Activated CD4-positive, alpha-beta T cell treated with anti-CD3 and anti-CD28 coated beads, Interleukin-2, amount 50 U/mL, for 4 hours (primary cell): ENCODE data around the gene DNAJC8.

Source experiments
- DNase-seq, 2 experiments: peaks; one replicate each; pipeline ENCODE4 v3.0.0-alpha.2; 2020

Gene DNAJC8

DNA sequence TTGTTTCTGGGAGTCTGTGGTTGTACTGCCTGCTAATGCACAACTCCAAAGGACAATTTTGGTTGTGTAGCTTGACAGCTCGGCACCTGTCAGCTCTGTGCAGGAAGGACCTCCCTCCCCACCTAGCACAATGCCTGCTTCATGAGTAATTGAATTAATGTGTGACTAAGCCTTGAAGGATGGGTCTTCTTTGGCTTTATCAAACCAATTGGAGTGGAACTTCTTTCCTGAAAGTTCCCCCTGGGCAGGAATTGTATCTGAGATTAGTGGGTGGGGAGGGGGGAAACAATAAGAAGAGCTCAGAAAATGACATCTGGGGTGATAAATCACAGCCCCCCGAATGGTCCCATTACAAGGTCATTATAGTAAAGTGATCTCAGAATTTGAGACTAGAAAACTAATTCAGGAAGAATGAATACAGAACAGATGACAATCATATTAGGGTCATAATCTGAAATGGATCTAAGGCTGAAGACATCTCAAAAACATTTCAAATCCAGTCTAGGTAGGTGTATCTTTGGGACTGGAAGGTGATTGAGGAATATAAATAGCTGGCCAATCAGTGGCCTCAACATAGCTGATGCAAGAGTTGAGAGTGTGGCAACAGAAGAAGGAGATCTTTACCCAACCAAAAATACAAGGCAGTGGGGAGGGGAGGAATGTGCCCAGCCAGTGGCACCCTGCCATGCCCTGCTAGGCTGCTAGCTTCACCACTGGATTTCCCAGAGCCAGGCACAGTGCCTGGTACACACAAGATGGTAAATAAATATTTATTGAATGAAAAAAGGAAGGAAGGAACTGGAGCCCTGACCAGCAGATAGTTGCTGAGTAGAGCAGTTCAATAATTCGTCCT, 16.4 kb upstream of the DNAJC8 start:
- DNase-seq: peak in 1 of 2 experiments; percentile 20

DNA sequence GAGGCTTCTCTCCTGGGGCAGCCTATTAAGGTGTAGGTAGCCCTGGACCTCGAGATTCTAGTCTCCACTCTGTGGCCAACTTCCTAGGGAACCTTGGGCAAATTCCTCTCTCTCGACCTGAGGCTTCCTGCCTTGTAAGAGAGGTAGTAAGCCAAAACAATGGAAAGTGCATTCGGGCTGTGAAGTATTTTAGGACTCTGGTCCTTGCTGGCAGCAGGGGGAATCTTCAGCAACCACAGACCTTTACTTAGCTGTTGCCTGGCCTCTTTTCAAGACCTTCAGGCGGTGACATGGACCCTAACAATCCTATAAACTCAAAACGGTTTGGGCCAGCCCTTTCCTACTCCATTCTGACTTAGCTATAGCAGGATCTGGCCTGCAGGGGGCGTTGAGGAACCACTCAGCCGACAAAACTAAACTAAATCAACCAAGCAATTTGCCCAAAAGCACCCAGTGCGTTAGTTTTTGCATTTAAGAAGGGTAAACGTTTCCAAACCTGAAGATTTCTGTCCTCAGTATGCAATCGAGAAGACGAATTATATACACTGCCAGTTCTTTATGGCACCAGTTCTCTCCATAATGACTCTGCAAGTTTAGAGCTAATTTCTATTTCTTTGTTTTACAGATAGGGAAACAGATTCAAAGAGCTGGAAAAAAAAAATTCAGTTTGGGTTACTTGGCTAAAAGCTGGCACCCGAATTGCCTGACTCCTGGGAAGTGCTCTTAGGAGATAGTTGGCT, 15.6 kb upstream of the DNAJC8 start:
- DNase-seq: peak; percentile 71 to 78

DNA sequence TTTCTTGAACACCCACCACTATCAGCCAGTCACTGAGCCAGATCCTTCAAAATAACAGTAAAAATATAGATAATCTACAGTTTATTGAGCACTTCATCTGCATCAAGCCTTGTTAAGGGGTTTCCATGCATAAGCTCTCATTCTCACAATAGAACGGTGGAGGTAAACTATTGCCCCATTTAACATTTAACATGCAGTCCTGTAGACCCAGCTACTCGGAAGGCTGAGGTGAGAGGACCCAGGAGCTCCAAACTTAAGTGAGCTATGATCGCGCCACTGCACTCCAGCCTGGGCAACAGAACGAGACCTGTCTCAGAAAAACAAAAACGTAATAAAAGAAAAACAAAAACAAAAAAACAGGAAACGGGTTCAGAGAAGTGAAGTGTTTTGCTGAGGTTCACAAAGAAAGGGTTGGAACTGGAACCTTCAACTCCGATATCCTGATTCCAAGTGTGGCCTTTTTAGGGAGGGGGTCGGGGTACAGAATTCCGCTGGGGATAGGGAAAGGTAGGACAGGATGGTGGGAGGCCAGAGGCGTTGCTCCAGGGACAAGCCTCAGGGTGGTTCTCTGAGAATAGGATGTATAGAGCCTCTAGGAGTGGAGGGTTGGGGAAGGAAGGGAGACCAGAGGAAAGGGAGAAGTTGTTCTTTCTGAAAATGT, 14.9 kb upstream of the DNAJC8 start:
- no peak for DNase-seq

DNA sequence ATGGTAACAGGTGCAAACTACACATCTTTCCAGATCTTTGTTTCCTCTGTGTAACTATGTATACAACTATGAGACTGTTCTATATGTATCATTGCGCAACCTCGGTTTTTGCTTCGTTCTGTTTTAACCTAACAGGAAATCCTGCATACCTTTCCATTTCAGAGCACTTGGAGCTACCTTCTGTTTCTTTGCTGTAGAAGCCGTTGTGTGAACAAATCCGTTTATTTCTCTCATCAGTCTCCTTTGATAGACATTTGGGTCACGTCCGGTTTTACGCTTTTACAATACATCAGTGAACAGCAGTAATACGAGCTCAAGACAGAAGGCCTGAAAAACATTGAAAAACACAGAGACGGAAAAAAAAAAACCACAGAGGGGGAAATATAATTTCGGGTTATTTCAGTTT, 13.6 kb upstream of the DNAJC8 start:
- no peak for DNase-seq

DNA sequence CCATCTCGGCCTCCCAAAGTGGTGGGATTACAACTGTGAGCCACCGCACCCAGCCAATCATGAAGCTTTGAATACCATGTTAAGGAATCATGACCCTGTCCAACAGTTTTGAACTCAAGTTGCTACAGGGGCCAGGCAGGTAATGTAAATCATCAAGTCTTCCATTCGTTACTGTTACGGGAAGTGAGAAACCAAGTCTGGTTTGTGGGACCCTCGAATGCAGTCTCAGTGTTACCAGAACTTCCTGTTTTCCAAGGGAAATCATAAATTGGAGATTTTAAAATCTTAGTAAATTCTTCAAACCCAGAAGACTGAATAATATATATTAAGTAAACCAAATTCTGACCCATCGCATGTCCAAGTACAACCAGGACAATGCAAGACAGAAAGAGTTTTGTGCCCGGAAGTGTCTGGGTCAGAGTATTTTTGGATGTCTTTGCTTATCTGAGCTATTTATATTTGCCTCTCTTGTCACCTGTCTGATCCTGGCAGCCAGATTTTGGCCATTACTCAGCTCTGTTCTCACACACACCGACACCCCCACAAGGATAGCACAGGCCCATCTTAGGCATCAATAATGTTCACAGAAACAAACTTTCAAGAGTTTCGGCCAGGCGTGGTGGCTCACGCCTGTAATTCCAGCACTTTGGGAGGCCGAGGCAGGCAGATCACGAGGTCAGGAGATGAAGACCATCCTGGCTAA, 11.9 kb upstream of the DNAJC8 start:
- no peak for DNase-seq

DNA sequence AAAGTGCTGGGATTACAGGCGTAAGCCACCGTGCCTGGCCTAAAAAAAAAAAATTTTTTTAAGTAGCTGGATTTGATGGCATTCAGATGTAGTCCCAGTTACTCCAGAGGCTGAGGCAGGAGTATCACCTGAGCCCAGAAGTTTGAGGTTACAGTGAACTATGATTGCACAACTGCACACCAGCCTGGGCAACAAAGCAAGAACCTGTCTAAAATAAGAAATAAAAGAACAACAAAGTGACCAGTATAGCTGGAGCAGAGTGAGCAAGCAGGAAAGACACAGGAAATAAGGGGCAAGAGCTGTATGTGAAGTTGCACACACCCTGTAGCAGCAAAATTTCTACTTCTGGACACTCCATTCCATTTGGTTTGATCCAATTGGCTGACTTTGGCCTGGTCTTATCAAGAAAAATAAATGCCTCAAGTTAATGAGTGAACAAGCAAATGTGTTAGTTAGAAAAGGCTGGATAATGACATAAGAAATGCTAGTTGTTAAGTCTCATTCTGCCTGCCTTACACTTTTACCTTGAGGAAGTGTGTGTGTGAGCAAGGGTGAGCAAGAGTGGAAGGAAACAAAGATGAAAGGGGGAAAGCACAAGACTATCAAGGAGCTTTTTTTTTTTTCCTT, 11.0 kb upstream of the DNAJC8 start:
- DNase-seq: no peak

DNA sequence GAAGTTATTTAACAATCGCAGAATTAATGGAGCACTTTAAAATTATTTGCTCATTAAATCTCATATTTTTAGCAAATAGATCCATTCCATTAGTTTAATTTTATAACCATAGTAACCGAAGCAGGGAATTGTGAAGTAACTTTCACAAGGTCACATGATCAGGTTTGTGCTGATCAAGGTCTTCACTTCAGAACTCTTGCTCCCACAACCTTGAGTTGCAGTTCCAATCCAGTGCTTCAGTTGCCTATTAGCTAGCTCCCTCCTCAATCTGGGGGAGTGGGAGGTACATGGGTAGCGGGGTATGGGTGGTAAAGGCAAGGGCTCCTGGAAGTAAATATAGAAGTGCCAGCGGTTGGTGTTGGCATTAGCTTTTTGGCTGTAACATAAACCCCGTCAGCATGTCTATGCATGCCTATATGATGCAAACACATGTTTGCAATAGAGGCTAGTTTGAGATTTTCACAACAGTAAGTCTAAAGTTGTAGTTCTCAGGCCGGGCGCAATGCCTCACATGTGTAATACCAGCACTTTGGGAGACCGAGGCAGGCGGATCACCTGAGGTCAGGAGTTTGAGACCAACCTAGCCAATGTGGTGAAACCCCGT, 8.9 kb upstream of the DNAJC8 start:
- no peak for DNase-seq

DNA sequence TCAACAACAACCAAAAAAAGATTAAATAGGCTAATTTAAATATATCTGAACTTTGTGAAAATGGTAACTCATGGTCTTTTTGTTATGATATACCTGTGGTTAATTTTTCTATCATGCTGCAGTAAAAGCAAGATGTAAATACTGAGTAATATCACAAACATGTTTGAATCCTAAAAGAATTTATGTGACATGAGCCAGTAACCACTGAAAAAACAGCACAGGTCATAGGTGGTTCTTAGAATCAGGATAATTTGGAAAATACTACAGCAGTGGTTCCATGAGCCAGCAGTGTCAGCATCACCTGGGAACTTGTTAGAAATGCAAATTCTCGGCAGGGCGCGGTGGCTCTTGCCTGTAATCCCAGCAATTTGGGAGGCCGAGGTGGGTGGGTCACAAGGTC, 7.2 kb upstream of the DNAJC8 start:
- no peak for DNase-seq

DNA sequence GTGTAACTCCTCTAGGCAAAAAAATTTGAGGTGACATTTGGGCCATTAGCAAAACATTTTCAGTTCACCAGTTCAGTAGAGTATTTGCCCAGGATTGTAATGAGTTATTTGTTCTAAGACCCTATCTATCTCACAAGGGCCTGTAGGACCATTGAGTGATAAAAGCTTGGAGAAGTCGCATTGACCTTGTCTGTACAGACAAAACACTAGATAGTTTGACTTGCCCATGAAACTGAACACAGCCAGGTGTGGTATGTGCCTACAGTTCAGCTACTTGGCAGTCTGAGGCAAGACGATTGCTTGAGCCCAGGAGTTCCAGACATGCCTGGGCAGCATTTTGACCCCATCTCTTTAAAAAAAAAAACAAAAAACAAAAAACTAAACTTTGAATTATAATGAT, 6.2 kb upstream of the DNAJC8 start:
- no peak for DNase-seq

DNA sequence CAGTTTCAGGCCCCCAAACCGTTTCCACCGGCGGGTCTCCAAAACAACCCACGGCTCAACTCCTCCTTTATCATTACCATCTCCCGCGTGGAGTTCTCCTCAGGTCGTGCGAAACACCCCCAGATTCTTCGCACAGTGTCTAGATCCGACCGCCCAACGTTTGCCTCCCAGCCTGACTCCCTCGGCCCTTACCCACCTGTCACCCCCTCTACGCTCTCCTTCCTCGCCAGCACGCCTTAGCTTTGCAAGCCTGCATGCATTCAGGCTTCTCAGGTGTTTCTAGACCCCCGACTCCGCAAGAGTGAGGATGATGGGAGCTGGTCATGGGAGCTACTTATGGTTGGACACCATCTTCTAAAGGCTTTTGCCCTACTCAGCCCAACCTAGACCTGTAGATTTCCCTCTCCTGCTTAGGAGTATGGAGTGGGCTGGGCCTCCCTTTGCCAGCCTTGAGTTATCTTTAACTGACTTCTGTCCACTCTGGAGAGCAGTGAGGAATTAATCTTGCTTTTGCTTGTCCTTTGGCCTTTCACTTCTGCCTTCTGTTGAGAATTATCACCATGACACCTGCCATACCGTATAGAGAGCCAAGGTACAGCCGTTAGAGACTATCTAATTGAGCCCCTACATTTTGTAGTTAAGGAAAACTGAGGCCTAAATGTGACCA, 4.0 kb upstream of the DNAJC8 start:
- no peak for DNase-seq

DNA sequence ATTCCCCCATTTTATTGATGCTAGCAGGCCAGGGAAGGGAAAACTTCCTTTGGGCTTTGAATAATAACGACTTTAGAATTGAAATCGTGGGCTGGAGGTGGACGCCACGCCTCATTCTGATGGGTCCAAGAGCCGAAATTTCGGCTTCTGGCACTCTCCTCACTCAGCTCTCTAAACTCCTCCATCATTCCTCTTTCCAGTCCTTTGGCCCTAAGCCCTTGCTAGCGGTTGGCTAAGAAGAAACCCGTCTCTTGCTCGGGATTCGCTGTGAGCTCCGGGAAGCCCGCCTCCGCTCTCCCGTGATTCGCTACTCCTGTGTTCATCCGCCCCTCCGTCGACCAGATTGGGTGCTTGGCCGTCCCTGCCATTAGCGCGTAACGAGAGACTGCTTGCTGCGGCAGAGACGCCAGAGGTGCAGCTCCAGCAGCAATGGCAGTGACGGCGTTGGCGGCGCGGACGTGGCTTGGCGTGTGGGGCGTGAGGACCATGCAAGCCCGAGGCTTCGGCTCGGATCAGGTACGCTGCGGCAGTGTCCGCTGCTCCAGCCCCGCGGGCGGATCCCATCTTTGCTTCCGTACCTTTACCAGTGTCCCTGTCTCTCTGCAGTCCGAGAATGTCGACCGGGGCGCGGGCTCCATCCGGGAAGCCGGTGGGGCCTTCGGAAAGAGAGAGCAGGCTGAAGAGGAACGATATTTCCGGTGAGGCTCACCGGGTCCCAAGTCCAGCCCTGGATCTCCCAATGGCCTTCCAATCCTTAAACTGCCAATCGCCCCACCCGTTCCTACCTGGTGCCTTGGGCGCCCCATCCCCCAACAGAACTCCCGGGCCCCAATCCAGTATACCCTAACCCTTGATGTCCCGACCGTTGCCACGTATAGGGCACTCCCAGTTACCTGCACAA, 3.2 kb upstream of the DNAJC8 start, which contains the start of gene ATP5IF1:
Gene ATP5IF1 (plus strand): TSS at position 370 of the 901 bp plus-strand sequence. CDS start 60 bp downstream, at position 430.
- DNase-seq: peak; percentile 93

DNA sequence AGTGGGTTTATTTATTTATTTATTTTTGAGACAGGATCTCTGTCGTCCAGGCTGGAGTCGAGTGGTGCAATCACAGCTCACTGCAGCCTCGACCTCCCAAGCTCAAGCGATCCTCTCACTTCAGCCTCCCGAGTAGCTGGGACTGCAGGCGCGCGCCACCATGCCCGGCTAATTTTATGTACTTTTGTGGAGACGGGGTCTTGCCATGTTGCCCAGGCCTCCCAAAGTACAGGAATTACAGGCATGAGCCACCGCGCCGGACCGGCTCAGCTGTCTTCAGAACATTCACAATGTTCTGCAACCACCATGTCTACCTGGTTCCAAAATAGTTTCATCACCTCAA, 406 bp upstream of the DNAJC8 start:
- no peak for DNase-seq

DNA sequence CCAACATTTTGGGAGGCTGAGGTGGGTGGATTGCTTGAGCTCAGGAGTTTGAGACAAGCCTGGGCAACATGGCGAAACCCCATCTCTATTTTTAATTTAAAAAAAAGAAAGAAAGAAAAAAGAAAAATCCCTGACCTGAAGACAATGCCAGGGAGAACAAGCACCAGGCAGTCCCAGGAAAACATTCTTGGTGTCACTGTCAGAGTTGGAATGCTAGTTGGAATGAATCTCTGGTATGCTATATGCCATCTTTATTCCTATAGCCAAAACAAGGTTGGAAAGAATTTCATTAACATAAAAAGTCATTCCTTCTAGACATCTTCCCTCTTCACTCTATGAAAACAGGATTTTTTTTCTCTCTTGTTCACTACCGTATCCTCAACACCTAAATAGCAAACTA, 2.8 kb downstream of the DNAJC8 start:
- no peak for DNase-seq

DNA sequence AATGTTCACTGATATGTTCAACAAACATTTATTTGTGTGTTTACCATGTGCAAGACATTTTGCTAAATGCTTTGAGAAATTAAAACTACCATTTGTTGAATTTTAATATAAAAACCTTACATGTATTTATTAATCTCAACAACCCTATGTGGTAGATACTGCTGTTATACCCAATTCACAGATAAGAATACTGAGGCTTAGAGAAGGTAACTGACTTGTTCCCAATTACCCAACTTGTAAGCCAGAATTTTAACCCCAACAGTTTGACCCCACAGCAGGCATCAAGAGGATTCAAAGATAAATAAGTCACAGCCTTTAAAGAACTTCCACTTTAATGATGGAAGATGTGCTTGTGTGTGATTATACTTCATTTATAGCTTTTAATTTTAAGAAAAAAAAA, 3.7 kb downstream of the DNAJC8 start:
- DNase-seq: no peak

DNA sequence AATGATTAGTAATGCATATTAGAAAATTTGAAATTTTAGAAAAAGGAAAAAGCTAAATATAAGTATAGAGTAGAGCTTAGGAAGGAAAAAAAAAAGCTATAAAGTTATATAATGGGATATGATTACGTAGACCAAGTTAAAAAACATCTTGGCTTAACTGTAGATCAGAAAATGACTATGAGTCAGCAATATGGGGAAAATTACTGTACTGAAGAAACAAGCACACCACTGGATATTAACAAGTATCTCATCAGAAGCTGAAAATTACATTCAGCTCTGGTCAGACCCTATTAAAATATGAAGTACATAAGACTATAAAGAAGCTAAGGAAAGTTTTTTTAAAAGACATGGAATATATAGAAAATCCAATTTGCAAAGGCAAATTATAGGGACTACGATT, 19.5 kb downstream of the DNAJC8 start:
- DNase-seq: no peak

DNA sequence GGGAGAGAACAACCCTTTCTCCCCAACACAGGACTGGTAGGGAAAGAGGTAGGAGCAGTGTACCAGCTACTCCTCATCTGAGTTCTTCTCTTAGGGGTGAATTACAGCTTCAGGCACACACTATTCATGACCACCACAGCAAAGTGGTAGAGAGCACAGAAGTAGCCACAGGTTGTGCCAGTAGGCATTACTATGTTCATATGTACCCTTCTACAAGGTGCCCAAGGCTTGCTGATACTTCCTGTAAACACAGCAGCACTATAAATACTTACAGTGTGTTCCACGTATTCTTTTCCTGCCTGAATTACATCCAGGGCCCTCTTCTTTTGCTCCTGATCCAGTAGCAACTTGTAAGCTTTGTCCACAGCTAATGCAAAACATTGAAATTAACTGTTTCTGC, 23.1 kb downstream of the DNAJC8 start:
- DNase-seq: no peak

DNA sequence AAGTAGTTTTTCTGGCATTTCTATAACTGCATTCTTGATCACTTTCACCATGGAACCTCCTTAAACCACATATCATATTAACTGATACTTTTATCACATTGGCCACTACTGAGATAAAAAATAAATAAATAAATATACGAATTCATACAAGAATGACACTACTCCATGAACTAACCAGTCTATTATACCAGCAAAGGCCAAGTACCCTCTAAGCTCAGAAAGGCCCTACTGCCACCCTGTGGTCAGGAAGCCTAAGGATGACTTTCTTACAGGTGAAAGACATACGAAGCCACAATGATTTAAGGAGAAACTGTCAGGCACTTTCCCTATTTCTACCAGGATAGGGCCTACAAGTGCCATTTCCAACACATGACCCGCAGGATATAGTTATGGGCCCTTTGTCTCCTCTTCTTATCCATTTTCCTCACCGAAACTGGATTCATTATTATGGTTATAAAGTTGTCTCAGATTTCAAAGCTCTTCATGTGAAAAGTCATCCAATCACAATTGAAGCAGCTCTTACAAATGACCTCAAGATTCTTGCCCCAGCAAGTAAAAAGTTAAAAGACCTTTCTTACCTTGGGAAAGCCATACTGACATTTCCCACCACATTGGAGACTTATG, 23.9 kb downstream of the DNAJC8 start:
- DNase-seq: peak; percentile 57 to 58

DNA sequence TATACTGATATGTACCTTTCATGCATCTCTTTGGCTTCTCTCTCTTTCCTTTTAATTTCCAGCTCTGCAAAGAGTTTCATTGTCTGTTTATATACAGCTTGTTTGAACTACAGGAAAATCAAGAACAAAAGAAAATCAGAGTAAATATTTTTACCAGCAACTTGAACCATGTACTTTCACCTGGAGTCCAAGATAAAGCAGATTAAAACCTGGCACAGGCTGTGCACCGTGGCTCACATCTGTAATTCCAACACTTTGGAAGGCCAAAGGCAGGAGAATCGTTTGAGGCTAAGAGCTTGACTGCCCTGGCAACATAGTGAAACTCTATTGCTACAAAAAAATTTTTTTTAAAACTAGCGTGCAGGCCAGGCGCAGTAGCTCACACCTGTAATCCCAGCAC, 27.6 kb downstream of the DNAJC8 start:
- DNase-seq: no peak

DNA sequence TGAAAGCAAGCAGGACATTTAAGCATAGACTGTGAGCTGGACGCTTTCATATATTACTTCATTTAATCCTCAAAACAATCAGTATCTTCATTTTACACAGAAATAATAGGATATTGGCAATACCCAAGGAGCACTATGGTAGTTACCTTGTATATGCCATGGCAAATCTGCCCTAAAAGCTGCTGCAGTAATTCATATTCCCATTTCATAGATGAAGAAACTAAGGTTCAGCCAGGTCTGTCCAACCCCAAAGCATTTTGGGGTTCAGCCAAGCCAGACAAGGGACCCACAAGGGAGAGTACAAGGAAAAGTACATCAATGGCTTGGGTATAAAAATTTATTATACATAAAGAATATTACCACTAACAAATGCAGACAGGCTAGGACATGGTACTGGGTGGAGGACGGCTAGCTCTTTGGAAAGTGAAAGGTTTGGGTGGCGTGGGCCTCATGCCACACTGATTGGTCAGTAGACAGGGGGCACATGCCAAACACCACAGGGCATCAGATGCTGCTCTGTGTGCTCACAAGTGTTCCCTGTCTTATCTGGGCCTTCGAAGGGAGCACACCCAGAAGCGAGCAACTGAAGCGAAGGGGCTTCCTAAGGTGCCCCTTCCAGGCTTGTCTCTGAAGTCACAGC, 32.5 kb downstream of the DNAJC8 start:
- DNase-seq: no peak
